Measurements from ENCODE around the gene KDM5A.
A peak's percentile ranks its signal among the peaks of the same experiment; 100 is the strongest.

KDM5A gene

GRCh38 chr12:272942-273341 is 116.2 kb downstream of the KDM5A start:
- DNase-seq, result no peak
- TF ChIP-seq GATA1 (IDR thresholded peaks at IDR 0.05; ENCODE audit: low read depth, low read length), result no peak
- TF ChIP-seq POLR2A (IDR thresholded peaks at IDR 0.05; ENCODE audit: low read length), result no peak

GRCh38 chr12:271161-271560 is 118.0 kb downstream of the KDM5A start:
- DNase-seq, result no peak
- TF ChIP-seq GATA1 (IDR thresholded peaks at IDR 0.05; ENCODE audit: low read depth, low read length) (no peak), POLR2A (IDR thresholded peaks at IDR 0.05; ENCODE audit: low read length) (no peak)

GRCh38 chr12:269191-269590 is 119.9 kb downstream of the KDM5A start:
- DNase-seq, result no peak
- TF ChIP-seq GATA1 (IDR thresholded peaks at IDR 0.05; ENCODE audit: low read depth, low read length) (no peak), POLR2A (IDR thresholded peaks at IDR 0.05; ENCODE audit: low read length) (no peak)

- no peak for DNase-seq
- TF ChIP-seq POLR2A (IDR thresholded peaks at IDR 0.05; ENCODE audit: low read length) (no peak), GATA1 (IDR thresholded peaks at IDR 0.05; ENCODE audit: low read depth, low read length) (no peak)
Observed at GRCh38 chr12:268483-268840, 120.7 kb downstream of the KDM5A start.

GRCh38 chr12:267581-268482 is 121.3 kb downstream of the KDM5A start:
- no peak for DNase-seq
- TF ChIP-seq POLR2A (IDR thresholded peaks at IDR 0.05; ENCODE audit: low read length), result no peak
- no peak for TF ChIP-seq GATA1 (IDR thresholded peaks at IDR 0.05; ENCODE audit: low read depth, low read length)

DNA sequence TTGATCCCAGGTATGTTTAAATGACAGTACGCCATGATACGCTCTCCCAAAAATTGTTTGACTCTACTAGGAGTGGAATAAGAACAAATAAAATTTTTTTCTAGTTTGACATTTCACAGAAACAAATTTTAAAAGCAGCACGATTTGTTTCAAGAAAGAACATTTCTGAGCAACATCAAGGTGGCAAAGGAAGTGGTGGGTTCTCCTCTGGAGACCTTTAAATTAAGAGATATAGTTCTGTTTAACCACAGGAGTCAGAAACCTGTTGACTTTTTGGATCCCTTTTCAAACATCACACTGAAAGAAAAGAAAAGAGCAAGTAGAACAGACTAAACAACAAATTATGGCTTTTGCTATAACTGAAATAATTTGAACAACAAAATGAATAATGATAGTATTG is 124.0 kb downstream of the KDM5A start:
- TF ChIP-seq GATA1 (IDR thresholded peaks at IDR 0.05; ENCODE audit: low read depth, low read length), result no peak
- TF ChIP-seq POLR2A (IDR thresholded peaks at IDR 0.05; ENCODE audit: low read length), result no peak
- DNase-seq, result no peak

- DNase-seq, result peak; percentile 39 to 62
- TF ChIP-seq POLR2A (IDR thresholded peaks at IDR 0.05; ENCODE audit: low read length) (no peak), GATA1 (IDR thresholded peaks at IDR 0.05; ENCODE audit: low read depth, low read length) (no peak)
Observed at GRCh38 chr12:264269-264668, 124.9 kb downstream of the KDM5A start.

DNA sequence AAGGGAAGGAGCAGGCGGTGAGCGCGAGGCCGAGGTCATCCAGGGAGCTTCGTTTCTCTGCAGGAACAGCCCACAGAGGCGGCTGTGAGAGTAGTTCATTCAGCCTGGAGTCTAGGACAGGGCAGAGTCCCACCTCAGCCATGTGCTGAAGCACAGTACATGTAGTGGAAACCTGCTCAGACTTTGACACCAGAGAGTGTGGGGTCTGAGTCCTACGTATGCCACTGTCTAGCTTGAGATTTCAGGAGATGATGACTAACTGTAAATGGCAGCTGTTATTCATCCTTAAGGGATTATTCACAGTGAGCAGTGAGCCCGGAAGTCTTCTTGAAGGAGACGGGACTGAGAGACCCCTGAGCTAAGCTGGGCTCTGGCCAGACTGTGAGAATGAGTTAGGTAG is 125.5 kb downstream of the KDM5A start:
- DNase-seq, result no peak

GRCh38 chr12:262817-263216 is 126.3 kb downstream of the KDM5A start, which contains the start of gene SLC6A13:
Gene SLC6A13, minus strand, starts transcription at chr12:262836. Its CDS starts 2,784 bp downstream, at chr12:260052.
- TF ChIP-seq POLR2A (IDR thresholded peaks at IDR 0.05; ENCODE audit: low read length), result no peak
- TF ChIP-seq GATA1 (IDR thresholded peaks at IDR 0.05; ENCODE audit: low read depth, low read length), result no peak

More for the DNA sequence above, 125.5 kb downstream of the KDM5A start:
- no peak for TF ChIP-seq POLR2A (IDR thresholded peaks at IDR 0.05; ENCODE audit: low read length)
- no peak for TF ChIP-seq GATA1 (IDR thresholded peaks at IDR 0.05; ENCODE audit: low read depth, low read length)

GRCh38 chr12:262113-262512 is 127.0 kb downstream of the KDM5A start:
- no peak for DNase-seq
- TF ChIP-seq GATA1 (IDR thresholded peaks at IDR 0.05; ENCODE audit: low read depth, low read length), result no peak
- TF ChIP-seq POLR2A (IDR thresholded peaks at IDR 0.05; ENCODE audit: low read length), result no peak

More at GRCh38 chr12:262817-263216, 126.3 kb downstream of the KDM5A start, which contains the start of gene SLC6A13:
- DNase-seq, result no peak

DNA sequence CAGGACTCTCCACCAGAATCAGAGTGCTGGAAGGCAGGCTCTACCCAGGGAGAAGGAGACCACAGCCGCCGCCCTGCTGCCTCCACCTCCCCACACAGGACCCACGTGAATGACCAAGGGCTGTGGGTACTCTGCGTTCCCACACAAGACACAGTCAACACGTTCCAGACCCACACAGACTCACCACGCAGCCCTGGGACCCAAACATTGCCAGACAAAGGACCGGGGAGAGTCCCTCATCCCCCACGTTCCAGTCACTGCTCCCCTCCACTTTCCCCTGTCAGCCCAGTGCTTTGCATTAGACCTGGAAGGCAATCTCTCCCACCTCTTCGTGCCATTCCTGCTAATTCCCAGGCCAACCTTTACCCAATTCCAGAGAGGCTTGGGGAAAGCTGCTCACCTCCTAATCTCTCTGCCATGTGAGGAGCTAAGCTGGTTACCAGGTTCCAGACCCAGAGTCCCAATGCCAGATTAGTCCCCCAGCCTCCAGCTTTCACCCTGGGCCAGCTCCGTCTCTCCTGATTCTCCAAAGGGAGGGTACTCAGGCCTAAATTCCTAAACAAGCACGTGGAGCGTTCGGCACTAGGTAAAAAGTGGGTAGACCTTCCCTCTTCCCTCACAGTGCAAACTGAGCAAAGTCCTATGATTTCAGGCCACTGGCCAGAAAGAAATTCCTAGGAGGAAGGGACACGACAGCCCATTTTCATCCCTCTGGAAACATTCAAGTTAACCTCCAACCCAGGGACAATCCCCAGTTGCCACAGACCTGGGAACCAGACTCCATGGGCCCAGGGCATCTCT is 131.4 kb downstream of the KDM5A start:
- no peak for TF ChIP-seq GATA1 (IDR thresholded peaks at IDR 0.05; ENCODE audit: low read depth, low read length)
- no peak for TF ChIP-seq POLR2A (IDR thresholded peaks at IDR 0.05; ENCODE audit: low read length)
- DNase-seq, result no peak

DNA sequence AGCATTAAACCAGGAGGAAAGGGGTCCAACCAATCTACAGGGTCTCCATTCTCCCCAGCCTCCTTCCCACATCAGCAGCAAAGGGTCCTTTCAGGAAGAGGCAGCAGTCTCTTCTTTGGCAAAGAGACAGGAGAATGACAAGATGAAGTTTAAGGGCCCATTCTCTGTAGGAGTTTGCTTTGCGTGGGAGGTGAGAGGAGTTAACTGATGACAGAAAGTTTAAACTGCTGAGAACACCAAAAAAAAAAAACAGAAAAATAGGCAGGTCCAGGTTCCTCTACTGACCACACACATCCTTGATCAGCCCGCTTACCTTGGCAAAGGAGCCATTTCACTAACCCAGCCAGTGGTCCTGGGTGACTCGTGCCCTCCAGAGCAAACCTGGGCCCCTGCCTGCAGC is 132.2 kb downstream of the KDM5A start:
- no peak for DNase-seq
- TF ChIP-seq POLR2A (IDR thresholded peaks at IDR 0.05; ENCODE audit: low read length) (no peak), GATA1 (IDR thresholded peaks at IDR 0.05; ENCODE audit: low read depth, low read length) (no peak)

DNA sequence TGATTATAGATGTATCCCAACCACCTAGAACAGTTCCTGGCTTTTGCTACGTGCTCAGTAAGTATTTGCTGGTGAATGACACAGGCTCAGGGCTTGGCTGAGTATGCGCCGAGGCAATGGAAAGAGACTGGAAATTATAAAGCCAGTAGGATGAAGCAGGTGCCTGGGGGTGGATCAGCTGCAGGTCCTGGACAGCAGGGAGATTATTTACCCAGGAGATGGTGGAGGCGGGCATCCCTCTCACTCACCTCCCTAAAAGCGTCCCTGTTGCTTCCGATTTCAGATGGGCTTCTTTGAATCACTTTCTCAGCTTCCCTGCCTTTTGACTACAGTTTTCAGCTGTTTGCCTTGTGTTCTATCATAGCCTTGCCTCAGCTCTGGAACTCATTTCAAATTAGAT is 132.9 kb downstream of the KDM5A start:
- no peak for DNase-seq
- TF ChIP-seq POLR2A (IDR thresholded peaks at IDR 0.05; ENCODE audit: low read length), result no peak
- TF ChIP-seq GATA1 (IDR thresholded peaks at IDR 0.05; ENCODE audit: low read depth, low read length), result no peak

DNA sequence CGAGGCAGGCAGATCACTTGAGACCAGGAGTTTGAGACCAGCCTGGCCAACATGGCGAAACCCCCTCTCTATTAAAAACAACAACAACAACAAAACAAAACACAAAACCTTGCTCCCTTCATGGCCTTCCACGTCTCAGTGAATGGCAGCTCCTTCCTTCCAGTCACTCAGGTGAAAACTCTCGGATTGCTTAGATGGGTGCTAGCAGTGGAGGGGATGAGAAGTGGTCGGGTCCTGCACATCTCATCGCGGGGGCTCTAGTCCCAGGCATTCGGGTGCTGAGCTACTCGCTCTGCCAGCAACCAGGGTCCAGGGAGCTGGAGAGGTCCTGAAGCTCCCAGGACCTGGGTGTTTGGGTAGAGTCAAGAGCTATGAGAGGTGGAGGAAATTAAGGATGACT is 134.2 kb downstream of the KDM5A start:
- TF ChIP-seq POLR2A (IDR thresholded peaks at IDR 0.05; ENCODE audit: low read length), result no peak
- TF ChIP-seq GATA1 (IDR thresholded peaks at IDR 0.05; ENCODE audit: low read depth, low read length), result no peak
- DNase-seq, result no peak

Measured in erythroblast (primary cell).